ENCODE data around the gene MCC. TPM values are rescaled to one million over a fixed set of nuclear protein-coding genes. Genes with fewer than 3 reads are reported as not detected.

Gene MCC
- 47.1 and 63.6 TPM in 2 replicates for total RNA-seq

DNA sequence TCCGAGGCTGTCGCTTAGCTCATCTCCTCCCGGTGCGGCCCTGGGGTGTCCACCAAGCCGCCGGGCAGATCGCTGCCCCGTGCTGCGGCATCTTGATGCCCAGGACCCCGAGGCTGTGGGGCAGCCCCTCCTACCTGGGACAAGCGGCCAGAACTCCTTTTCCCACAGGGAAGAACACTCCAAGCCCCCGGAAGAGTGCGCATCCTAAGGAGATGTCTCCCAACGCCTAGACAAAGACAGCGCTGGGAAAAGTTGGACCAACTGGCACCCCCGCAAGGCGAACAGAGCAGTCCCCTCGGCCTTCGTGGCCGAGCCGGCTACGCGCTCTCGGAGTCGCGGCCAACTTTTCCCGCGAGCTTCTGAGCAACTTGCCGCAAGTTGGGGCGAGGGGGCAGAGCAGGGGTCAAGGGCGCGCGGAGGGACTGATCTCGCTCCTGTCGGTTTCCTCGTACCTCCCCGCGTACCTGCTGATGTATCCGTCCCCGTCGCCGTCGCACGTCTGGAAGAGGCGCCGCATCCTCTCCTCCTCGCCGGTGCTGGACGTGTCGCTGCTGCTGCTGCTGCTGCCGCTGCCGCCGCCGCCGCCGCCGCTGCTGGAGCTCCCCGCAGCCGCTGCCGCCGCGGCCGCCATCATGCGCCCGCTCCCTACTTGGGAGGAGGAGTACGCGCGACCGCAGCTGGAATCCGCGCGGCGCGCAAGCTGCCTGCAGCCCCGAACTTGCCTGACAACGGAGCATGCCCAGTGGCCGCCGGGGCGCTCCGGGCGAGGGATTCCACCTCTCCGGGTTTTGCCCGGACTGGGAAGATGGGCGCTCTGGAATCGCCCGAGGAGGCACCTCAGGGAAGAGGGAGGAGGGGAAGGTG is at the start of gene MCC:
Gene MCC (minus strand): TSS at position 673 of the 864 bp plus-strand sequence.

DNA sequence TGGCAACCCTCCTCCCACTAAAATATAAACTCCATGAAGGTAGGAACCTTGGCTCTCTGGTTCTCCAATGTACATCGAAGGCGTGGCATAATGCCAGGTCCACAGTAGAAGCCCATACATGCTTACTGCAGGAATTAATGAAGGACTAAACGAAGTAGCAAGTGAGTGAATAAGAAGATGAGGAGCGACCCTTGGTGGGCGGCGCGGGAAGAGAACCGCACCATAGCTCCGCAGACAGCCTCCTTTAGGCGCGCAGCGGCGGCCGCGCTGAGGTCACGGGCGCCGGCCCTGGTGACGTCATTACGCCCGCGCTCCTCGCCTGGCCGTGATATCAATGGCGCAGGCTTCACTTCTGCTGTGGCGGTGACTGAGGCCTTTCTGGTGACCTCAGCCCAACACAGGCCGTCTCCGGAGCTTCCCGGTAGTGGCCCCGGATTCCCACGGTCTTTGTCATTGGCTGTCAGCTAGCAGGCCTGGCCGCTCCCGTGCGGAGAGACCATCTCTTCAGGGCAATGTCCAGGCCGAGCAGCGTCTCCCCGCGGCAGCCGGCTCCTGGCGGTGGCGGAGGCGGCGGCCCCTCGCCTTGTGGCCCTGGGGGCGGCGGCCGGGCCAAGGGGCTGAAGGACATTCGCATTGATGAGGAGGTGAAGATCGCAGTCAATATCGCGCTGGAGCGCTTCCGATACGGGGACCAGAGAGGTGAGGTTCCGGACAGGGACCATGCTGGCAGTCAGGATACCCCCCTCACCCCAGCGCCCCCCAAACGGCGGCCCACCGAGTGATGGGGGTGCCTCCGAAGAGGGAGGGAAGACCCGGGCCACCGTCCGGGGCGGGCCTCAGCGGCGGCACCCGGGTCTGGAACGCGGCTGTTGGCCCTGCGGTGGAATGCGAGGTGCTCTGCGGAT is 25.4 kb upstream of the MCC start, which contains the start of gene YTHDC2:
Gene YTHDC2 (plus strand): TSS at position 311 of the 905 bp plus-strand sequence. CDS start 202 bp downstream, at position 513.

DNA sequence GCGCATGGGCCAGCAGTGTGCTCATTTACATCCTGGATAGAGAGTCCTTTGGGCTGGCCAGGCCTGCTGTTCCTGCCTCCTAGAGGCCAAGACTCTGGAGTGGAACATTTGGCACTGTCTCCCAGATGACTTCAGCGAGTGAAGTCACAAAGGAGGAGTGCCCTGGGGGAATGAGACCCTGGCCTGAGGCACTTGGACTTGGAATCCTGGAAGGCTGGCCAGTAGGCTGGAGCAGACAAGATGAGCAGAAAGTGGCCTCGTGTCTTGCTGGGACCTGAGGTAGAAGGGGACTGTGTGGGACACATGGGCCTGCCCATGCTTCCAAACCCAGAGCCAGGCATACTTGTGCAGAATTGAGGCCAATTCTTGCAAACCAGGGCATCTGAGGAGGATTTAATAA is 53.4 kb downstream of the MCC start, which contains the start of gene TSSK1B:
Gene TSSK1B (minus strand): TSS at position 101 of the 400 bp plus-strand sequence. CDS start 150 bp downstream, outside the sequence.

DNA sequence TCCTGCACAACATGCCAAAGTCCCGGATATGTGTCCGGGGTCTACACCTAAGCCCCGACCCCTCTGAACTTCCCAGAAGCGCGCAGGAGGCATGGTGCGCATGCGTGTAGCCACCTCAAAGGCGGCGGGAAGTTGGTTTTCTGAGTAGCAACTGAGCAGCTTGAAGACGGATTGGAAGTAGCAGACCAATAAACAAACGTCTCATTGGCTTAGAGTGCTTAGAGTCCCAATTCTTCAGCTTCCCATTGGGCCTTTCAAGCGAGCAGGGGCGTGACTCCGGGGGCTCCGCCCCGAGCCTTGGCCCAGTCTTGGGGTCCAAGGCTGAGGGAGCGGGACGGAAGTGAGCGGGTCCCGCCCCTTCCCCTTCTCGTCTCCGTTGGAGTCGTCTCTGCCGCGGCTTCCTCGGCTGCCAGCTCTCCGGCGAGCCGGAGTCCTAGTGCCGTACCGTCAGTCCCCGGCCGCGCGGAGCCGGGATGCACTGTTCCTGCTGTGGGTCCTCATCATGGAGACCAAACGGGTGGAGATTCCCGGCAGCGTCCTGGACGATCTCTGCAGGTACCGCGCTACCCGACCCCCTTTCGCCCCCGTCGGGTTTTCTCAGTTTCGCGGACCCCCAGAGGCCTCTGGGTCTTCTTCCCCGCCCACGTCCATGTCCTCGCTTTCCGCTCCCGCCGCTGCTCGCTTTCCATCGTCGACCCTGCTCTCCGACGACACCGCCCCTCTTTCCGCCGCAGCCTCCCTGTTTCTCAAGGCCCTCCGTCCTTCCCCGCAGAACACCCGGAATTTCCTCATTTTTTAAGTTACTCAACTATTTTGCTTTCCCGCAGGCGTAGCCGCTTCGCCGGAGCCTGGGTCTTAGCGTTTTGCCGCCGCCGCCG is 511.6 kb downstream of the MCC start, which contains the start of gene DCP2:
Gene DCP2 (plus strand): TSS at position 367 of the 878 bp plus-strand sequence. CDS start 136 bp downstream, at position 503.

Small RNA genes lying within 50 kb of the gene (small RNA-seq; reads per million reads assigned to genes)
- gene RNU4ATAC13P: not detected

Other genes starting within 250 kb of the MCC start
- 0.36 and 0.49 TPM in 2 replicates for gene TSSK1B, start 53.5 kb downstream of the MCC start, total RNA-seq
- 24.7 and 28.7 TPM in 2 replicates for gene YTHDC2, start 25.2 kb upstream of the MCC start, total RNA-seq